Left kidney (tissue), 8 donors: ENCODE results near the gene ENTPD8. TPM values are rescaled to one million over a fixed set of nuclear protein-coding genes. Genes with fewer than 3 reads are reported as not detected.

Source experiments
- DNase-seq: peaks from one replicate; pipeline ENCODE4 v3.0.0-alpha.2; 2013
- long read RNA-seq, 8 donors: transcript quantifications; one replicate each; lab custom pipeline, GENCODE V29; 2026
- polyA plus RNA-seq: library from polyadenylated mRNA; unstranded; fragments of 120-200 nt; gene quantifications from one replicate; pipeline ENCODE4 v1.2.1, GENCODE V29; 2013; ENCODE audit not compliant: insufficient read length

The ENTPD8 gene, protein sequence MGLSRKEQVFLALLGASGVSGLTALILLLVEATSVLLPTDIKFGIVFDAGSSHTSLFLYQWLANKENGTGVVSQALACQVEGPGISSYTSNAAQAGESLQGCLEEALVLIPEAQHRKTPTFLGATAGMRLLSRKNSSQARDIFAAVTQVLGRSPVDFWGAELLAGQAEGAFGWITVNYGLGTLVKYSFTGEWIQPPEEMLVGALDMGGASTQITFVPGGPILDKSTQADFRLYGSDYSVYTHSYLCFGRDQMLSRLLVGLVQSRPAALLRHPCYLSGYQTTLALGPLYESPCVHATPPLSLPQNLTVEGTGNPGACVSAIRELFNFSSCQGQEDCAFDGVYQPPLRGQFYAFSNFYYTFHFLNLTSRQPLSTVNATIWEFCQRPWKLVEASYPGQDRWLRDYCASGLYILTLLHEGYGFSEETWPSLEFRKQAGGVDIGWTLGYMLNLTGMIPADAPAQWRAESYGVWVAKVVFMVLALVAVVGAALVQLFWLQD
- polyA plus RNA-seq, result 0.33 TPM
- long read RNA-seq, donor 1, result 0 reads
- long read RNA-seq, donor 2, result 0 reads
- long read RNA-seq, donor 3, result 0 reads
- long read RNA-seq, donor 4, result 0 reads
- long read RNA-seq, donor 5, partial matches to known transcripts, result 13 of 14 reads
- long read RNA-seq, donor 5, other reads (novel, unspliced or antisense), result 0 of 14 reads
- long read RNA-seq, donor 6, partial matches to known transcripts, result 10 of 10 reads
- long read RNA-seq, donor 6, other reads (novel, unspliced or antisense), result 0 of 10 reads
- long read RNA-seq, donor 7, result 0 reads
- long read RNA-seq, donor 8, result 0 reads

DNA sequence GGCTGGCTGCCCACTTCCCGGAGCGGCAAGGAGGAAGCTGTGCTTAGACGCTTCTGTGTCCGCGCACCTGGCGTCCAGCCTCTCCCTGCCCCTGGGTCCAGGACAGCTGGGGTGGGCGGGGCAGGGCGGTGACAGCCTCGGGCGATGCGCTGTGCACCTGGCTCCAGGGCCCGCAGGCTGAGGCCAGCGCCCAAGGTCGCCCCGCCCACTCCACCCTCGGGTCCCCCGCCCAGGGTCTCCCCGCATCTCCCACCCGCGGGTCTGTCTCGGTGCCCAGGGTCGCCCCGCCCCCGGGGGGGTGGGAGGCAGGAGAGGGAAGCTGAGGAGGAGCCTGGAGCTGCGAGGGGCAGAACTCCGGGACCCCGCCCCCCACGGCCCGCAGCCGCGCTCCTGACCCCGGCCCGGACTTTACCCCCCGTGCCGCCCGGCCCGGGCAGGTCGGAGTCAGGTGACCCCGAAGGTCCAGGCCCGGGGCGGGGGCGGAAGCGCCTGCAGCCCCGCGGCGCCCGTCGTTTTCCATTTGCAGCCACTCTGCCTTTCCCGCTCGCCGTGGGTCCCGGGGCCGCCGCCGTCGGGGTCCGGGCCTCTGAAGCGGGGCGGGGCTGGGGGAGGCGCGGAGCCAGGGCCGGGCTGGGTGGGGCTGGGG lies at the start of gene ENTPD8:
Gene ENTPD8 (minus strand): TSS at position 69 of the 646 bp plus-strand sequence. CDS start 3,072 bp downstream, outside the sequence.
- no peak for DNase-seq

DNA sequence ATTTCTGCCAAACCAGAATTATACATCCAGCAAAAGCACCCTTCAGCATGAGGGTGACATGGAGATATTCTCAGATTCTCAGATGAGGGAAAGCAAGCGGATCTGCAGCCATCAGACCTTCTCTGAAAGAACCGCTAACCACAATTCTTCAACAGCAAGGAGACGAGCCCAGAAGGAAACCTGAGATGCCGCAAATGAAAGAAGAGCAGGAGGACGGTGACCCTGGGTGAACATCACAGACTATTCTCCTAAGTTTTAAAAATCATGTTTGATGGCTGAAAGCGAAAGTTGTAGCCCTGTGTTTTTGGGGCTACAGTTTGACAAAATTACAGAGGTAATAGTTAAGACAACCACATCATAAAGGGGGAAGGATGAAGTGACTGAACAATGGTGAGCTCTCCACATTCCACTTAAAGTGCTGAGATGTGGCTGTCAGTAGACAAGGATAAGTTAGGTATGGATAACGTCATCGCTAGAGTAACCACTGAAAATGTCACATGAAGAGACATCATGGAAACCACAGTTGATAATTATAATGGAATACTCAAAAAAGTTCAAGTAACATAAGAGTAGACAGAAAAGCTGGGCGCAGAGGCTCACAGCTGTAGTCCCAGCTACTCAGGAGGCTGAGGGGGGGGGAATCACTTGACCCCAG lies 49.5 kb upstream of the ENTPD8 start:
- DNase-seq, result no peak

DNA sequence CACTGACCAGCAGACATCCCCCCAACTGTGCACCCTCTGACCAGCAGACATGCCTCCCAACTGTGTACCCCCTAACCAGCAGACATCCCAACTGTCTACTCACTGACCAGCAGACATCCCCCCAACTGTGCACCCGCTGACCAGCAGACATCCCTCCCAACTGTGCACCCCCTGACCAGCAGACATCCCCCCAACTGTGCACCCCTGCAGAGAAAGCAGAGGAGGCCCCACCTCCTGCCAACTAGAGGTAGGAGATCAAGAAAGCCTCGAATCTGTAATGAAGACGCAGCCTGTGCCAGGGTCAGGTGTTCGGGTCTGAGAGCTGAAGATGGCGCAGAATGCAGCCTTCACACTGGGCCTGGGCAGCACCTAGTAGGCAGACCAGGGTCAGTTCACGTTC lies 47.7 kb upstream of the ENTPD8 start:
- no peak for DNase-seq

DNA sequence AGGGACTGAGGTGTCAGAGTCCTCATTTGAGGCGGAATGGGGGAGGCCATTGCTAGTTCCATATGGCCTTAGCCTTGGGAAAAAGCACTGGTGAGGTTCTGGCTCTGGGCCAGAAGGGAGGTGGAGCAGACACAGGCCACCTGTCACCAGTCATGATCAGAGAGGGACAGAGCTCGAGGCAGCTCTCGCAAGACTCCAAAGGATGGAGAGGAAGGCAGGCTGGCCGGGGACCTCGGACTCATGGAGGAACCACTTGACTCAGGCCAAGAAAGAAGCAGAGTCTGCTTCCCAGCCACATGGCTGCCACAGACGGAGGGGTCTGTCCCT lies 47.1 kb upstream of the ENTPD8 start:
- DNase-seq, result no peak

DNA sequence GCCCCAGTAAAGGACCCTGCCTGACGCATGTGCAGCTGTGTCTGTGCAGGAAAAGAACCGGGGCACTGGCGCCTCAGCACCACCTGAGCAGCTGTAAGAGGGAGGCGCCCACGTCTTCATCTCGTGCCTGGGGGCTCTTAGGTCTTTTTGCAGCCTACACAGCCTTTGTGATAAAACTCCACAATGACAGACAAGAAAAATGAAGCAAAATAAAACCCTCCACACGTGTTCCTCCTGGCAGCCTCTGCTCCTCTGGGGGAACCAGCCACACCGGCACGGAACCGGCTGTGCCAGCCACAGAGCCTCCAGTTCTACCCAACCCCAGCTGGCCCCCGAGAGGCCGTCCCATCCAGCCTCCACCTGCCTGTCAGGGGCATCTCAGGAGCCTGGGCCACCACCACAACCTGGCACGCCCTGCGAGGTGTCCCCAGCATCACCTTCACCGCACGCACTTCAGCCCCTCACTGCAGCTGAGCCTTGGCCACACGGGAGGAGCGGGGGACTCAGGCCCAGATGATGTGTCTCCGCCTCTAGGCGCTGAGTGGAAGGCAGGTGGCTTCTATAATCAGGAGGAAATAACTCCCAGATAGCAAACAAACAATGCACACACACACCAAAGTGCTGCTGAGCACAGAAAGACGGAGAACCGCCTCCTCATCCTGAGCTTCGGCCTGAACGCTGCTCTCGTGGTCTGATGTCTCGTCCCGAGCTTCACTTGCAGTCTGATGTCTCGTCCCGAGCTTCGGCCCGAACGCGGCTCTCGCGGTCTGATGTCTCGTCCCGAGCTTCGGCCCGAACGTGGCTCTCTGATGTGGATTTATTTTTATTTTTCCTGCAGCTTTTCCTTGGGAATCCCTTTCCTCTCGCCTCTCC lies 46.5 kb upstream of the ENTPD8 start:
- no peak for DNase-seq

DNA sequence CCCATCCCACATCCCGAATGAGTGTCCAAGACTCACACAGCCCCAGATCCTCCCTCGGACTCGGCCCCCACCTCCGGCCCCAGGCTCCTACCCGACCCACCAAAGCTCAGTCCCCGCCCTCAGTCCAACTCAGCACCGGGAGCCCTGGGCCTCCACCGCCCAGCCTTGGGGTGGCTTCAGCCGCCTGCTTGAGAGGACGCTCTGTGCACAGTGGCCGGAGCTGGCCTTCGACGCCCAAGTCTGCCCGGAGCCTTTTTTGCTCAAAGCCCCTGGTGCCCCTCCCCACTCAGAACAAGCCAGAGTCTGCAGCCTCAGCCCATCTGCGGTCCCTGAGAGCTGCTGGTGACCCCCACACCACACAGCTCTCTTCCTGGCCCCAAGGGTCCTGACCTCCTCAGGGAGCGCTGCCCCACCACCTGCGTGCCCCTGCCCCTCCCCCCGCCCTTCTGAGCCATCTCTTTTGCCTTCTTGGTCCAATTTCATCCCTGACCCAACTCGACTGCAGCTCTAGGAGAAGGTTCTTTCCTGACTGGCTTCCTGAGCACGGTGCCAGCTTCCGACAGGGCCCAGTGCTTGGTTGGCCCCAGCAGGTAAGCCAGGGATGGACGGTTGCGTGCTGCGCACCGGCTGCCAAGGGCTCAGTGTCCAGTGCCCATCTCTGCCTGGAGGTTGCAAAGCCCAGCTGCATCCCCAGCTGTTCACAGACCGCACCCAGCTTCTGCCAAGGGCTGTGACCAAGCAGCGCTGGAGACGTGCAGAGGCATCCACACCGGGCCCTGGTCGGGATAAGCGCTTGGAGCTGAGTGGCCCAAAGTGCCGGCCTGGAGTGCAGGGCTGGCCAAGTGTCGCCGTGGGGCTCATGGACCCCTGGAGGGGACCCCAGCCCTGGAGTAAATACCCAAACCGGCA lies 45.6 kb upstream of the ENTPD8 start:
- DNase-seq, result no peak

DNA sequence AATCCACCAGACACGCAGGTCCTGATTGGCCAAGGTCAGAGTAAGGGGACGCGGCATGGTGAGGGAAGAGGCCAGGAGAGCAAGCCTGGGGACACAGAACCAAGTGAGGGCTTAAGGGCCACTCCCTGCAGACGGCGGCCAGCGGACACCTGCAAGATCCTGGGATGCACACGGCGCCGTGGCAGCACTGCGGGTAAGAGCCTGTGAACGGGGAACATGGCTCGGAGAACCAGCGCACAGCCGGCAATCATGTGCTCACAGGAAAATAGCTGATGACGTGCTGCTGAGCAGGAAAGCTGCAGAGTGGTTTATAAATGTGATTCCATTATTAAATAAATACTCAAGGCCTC lies 45.0 kb upstream of the ENTPD8 start:
- DNase-seq, result no peak

DNA sequence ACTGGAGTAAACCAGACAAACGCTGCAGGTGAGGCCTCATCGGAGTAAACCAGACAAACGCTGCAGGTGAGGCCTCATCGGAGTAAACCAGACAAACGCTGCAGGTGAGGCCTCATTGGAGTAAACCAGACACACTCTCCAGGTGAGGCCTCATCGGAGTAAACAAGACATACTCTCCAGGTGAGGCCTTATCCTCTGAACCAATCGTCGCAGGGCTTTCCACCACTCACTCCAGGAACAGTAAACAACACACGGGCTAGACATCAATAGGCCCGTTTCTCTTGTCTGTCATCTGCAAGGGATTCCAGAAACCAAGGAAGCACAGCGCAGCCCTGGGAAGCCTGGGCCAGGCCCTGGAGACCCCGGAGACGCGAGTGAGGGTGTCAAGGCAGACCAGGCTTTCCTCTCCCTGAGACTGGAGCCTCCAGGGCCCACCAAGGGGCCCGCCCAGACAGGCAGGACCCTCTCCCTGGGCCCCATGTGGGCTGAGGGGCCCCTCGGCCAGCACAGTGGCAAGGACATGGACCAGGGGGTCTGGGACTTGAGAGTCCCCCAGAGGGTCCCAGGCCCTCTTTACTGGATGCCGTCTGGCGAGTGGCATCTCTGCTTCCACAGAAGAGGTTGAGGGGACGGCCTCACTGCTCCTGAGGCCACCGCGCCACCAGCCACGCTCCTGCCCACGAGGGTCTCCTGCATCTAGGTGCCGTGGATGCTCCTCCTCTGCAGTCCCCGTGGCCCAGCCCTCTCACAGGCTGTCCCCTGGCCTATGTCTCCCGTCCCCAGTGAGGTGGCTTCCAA lies 44.4 kb upstream of the ENTPD8 start:
- DNase-seq, result no peak

DNA sequence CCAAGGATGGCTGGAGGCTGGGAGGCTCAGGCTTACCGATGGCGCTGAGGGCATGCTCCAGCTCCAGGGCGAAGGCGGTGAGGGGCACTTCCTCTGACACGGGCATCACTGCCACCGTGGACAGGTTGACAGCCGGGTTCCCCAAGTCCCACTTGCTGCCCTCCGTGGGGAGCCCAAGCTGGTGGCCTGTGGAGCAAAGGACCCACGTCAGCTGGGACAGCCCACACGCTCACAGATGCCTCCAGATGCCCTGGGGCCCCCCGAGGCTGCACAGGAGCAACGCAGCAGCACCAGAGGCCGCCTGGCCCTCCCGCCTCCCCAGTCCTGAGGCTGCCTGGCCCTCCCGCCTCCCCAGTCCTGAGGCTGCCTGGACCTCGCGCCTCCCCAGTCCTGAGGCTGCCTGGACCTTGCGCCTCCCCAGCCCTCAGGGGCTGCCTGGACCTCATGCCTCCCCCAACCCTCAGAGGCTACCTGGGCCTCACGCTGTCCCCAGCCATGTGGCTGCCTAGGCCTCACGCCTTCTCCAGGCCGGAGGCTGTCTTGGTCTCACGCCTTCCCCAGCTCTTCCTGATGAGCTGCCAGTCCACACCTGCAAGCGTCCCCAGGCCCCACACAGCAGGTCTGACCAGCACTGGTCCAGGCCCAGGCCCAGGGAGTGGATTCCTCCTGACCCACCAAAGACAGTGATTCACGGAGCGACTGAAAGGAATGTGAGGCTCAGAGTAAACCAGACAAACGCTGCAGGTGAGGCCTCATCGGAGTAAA lies 43.6 kb upstream of the ENTPD8 start:
- no peak for DNase-seq

DNA sequence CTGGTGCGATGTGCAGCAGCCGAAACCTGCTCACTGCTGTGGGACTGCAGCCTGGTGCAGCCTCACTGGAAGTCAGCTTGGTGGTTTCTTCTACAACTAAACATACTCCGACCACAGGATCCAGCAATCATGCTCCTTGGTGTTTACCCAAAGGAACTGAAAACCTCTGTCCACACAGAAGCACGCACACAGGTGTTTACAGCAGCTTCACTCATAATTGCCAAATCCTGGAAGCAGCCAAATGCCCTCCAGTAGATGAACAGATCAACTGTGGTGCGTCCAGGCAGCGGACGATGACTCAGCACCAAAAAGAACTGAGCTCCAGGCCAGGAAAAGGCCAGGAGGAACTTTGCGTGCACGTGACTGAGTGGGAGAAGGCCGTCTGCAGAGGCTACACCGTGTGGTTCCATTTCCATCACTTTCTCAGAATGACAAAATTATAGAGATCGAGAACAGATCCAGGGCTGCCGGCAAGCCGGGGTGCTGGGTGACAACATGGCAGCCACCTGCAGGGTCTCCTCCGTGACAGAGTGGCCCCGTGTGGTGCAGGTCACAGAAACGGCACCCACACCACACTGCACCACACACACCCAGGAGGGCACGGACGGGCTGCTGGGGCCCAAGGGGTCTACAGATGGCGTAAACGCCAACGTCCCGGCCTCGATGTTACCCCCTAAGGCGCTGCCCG lies 41.1 kb upstream of the ENTPD8 start:
- DNase-seq, result no peak

DNA sequence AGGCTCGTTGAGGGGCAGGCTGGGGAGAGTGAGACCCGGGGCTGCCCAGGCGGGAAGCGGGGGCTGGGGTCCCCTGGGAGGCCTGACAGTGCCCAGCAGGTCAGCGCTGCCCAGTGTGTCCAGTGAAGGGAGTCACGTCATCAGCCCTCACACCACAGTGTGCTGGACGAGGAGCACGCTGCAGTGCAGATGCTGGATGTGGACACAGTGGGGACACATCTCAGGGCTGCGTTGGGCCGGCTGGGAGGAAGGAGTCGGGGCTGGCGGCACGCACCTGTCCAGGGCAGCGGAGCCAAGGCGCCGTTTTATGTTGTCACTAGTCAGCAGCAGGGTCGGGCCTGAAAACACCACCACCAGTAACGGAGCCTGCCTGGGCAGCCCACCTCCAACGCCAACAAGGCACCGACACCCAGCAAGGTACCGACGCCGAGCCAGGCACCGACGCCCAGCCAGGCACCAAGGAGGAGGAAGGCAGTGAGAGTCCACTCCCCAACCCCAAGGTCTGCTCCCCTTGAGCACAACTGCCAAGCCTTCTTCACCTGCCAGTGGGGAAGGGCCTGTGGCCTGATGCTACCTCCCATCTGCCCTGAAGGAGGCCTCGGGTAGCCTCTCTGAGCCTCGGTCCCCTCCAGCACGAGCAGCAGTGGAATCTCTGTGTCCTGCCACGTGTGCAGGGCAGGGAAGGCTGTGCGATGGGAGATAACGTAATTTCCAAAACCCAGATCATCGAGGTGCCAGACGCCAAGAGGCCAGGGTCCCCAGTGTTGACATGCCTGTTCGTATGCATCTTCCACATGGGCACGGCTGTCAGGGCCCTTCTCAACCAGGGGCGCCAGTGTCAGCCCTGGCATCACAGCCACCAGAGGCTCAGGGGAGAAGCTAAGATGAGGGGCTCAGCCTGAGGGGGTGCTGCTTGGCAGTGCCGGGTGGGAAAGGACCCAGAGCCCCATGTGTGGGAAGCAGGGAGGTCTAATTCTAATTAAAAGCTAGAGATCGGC lies 39.8 kb upstream of the ENTPD8 start:
- DNase-seq, result no peak

DNA sequence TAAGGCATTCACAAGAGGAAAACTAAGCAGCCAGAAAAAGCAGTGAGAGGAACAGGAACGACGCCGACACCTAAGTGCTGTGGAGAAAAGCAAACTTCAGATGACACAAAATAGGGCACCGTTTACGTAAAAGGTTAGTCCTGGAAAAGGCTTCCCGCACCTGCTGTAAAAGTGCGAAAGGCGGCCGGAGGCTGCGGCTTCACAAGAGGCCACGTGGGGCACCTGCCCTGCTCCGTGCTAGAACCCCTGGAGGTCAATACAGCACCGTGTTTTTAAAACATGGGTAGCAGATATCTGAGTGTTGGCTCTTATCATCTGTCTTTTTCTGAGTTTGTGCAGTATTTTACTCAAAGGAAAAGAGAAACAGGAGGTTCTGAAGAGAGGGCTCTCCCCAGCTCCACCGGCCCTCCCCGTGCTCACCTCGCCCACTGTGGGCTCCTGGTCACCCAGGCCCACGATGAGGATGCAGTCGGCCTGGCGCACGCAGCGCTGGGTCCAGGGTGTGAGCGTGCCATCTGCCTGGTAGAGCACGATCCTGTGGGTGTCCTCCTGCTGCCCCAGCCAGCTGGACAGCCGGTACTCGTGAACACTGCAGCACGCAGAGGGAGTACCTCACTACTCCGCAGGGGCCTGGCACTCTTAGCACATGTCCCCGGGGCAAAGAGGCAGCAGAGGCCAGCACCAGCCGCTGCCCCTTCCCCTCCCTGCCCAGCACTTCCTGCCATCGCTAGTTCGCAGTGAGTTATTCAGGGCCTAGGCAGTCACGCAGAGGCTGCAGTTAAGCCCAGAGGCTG lies 38.9 kb upstream of the ENTPD8 start:
- DNase-seq, result no peak

DNA sequence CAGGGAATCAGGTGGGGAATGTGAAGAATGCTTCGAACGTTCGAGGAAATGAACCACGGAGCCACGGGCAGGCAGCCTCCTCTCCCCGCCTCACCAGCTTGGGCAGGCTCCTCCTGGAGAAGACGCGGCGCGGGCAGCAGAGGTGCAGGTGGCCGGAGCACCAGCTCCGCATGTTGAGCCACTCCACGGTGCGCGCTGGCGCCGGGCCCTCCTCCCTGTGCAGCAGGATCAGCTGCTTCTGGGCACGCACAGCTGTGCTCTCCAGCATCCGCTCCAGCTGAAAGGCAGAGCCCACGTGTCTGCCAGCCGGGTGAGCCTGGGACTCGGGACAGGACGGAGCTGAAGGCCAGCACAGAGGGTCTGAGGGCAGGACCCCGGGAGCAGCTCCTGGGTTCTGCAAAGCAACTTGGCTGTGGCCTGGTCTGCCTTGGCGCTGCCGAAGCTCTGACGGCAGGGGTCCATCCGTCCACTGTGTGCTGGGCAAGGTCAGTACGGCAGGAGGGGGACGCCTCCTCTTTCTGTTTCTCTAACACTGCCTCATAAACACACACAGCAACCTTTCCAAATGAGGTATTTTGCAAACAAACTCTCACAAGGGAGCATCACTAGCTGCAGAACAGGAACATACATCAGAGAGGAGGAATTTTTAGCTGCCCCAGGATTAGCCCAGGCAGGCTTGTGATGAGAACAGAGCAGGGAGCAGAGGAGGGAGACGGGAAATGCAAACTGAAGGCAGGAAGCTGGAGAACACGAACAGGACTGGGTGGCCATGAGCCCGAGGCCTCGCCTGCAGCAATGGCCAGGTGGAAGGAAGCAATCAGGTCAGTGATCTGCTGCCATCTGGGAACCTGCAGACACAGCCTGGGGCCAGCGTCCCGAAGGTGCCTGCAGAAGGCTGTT lies 38.1 kb upstream of the ENTPD8 start:
- no peak for DNase-seq

DNA sequence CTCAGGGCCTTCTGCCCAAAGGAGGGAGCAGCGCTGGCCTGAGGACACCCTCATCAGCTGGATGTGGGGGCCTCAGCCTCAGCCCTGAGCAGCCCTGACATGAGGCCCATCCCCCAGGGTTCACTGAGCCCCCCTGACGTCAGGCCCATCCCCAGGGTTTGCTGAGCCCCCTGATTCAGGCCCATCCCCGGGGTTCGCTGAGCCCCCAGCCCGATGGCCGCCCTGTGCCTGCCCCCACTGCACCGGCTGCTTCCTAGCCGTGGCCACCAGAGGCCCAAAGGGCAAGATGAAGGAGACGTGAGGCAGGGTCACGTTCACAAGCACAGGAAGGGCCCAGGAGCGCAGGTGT lies 37.4 kb upstream of the ENTPD8 start:
- DNase-seq, result no peak
